Stimulated activated CD8-positive, alpha-beta memory T cell treated with anti-CD3 and anti-CD28 coated beads, Interleukin-7, amount 100 ng/mL, for 4 hours (primary cell): ENCODE data around the gene FNDC3B.

Experiments used
- DNase-seq, 2 donors: peaks; one replicate each; pipeline ENCODE4 v3.0.0-alpha.2; 2020; ENCODE audit warnings: low read depth in 2 of 2

FNDC3B gene

DNA sequence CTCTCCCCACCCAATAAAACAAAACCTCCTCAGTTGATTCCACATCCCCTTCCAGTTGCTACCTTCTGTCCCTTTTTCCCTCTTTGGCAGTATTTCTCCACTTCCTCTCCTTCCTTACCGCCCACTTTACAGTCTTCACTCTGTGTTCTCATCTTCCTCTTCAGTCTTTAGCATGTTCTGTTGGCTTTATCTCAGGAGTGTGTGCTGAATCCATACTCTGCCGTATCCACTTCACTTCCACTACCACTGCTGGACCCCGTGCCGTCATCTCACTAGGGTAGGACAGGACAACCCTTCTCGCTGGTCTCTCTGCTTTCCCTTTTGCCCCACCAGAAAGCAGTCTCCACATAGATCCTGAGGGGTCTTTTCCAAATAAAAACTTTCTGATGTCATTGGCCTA is 74.3 kb downstream of the FNDC3B start:
- no peak for DNase-seq

DNA sequence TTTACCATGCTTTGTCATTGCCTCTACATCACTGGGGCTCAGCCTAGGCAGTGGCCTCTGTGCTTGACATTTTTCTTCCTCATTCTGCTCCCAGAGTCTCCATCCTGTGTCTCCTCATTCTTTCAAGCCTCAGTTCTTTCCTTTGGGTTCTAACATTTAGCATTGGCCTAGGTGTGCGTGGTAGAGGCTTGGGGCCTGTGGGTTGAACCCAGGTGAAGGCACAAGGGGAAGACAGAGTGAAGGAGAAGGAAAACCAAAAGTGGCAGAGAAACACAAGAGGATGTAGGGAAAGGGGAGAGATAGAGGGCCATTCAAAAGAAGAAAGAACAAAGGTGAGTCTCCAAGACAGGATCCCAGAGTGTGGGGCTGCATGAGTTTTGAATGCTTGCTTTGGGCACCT is 75.7 kb downstream of the FNDC3B start:
- DNase-seq: no peak

DNA sequence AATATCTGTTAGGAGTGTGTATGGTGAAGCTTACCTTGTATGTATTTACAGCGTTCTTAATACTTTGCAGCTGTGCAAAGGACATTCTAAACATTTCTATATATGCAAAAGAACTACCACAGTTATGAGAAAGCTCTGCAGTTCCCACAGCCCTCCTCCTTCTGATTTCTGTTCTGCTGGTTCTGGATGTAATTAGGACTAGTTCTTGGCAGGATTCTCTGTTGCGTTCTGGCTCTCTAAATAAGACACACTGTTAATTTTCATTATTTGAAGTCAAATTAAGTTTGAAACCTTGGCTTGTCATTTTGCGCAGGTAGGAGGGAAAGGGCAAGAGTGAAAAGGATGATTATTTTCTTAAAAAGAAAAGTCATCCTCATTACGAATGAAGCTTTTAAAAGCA is 76.4 kb downstream of the FNDC3B start:
- no peak for DNase-seq

DNA sequence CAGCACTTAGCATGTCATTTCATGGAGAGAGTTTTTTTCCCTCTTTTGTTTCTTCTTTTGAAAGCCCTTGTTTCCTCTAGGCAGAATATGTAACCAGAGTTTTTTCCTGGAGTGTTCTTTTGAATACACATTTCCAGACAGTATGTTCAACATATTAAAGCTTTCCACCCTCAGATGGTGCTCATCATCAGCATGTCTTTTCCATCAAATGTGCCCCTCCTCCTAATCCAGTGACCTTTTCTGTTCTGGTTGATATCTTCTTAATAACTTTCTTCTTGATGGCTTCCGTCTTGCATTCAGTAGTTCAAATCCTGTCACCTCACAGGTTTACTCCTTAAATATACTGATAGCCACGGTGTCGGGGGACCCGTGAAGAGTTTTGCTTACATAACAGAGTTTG is 78.6 kb downstream of the FNDC3B start:
- no peak for DNase-seq

DNA sequence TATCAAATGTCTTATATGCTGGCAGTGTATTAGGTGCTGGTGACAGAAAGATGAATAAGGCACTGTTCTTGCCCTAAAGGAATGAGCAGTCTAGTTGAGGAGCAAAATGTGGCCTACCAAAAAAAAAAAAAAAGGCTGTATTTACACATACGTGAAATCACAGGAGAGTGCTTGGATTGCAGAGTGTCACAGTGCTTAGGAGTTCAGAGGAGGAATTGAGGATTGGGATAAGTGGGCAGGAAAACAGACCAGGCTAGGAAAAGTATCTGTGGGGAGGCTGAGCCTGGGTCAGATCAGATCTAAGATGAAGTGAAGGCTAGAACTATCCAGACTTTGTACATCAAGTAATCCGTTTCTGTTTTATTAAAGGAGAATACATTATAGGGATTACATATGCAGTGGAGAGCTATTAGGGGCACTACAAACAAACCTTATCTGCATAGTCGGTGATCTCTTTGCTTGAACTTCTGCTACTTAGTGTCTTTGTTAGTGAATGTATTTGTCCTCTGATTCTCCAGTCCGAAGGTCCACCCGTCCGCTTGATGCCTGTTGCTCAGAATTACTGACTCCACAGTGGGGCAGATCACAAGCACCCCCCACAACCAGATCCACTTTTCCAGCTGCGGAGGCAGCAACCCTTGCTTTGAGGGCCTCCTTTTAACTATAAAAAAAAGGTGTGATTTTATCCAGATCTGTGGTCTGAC is 80.0 kb downstream of the FNDC3B start:
- no peak for DNase-seq

DNA sequence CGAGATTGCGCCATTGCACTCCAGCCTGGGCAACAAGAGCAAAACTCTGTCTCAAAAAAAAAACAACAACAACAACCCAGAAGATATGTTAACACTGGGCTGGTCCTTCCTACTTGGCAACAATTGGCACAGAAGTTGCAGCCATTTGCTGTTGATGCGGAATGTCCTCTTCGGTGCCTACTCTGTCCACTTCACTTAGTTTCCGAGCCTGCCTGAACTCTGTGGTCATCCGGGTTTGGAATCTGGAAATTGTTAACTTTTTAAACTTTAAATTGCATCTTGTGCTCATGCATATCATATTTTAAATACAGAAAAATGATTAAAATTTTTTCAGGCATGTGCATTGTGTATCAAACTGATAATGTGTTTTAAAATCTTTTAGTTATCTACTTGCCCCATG is 81.5 kb downstream of the FNDC3B start:
- no peak for DNase-seq

DNA sequence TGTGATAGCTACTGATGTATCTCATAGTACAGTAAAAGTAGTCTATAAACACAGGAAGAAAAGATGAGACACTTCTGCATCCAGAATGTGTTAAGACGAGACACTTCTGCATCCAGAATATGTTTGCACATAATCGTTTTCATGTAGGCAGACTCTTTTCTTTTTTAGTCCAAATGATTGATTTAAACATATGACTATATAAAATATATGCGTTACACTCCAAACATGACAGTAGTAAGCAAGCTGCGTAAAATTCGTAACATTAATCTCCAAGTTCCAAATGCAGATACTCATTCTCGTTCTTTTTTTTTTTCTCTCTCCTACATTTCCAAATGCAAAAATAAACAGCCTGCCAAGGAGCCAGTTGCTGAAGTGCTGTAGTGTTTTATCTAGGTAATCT is 82.6 kb downstream of the FNDC3B start:
- no peak for DNase-seq

DNA sequence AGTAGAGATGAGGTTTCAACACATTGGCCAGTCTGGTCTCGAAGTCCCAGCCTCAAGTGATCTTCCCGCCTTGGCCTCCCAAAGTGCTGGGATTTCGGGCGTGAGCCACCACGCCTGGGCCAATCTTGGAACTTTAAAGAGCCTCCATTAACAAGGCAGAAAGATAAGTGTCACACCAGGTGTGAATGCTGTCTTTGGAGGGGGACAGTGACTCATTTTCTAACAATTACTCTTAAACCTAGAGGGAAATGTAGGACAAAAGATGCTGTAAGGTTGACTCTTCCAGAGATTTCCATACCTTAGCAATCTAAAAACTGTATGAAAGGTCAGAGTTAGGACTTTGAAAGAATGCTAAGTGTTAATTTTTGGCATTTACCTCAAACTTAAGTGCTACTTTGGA is 84.9 kb downstream of the FNDC3B start:
- DNase-seq: no peak

DNA sequence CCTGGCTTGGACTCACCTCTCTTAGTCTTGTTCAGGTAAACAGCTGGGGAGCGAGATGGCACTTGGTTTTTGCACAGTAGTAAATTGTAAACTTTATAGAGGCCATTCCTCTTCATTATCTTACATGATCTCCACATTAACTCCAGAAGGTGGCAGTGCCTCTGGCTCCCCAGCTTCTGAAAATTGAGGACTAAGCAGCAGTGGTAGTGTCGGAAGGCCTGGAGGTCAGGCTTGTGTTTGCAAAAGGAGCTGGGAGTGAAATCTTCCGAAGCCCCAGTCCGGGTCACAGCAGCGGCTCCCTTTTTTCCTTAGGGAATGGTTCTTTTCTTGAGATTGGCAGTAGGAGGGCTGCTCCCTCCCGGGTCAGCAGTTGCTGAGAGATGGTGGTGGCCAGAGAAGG is 85.7 kb downstream of the FNDC3B start:
- no peak for DNase-seq

DNA sequence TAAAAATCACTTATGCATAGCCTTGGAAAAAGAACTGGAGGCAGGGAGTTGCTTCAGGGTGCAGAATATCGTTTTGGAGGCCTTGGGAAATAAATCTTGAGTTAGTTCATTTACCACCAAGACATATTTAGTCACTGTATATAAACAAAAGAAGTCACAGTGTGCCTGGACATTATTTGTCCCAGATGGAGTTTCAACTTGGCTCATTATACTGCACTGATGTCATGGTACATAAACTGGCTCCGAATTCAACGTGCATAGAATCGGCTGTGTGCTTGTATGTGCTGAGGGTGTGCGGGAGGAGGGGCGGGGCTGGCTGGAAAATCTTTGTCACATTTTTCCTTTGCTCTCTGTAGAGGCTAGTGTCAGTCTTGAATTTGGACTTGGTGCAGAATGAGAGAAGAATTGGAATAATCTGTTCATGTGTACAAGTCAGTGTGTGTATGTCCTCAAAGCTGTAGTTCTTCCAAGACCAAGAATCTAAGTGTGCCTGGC is 86.6 kb downstream of the FNDC3B start:
- DNase-seq: no peak

DNA sequence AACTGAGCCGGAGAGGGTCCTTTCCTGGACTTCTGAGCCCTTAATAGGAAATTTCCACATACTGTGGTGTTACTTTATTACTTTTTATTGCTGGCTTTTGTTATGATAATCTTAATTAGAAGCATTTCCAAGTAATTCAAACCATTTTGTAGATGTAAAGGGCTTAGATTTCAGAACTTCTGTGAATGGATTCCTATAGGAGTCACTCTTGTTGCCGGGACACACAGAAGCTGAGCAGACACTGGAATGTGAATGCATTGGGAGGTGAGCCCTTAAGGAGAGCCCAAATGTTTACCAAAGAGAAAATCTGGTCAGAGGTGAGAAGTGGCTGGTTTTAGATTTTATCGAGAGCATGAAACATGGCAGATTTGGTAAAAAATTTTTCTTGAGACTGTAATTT is 87.4 kb downstream of the FNDC3B start:
- DNase-seq: no peak

DNA sequence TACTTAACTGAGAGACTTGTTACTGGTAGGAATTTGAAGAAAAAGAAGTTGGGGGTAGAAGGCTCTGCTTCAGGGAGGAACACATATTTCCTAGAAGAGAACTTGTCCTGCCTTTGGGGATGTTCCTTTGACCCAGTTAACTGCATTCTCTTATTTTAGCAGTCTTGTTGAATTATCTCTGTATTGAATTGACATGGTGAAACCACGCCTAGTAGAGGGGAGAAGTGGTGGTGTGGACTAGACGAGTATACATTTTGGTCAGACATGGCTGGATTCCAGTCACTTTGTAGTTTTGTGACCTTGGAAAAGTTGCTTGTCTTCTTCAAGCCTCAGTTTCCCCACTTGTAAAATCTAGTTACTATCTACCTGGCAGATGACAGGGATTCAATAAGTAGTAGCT is 87.8 kb downstream of the FNDC3B start:
- no peak for DNase-seq

DNA sequence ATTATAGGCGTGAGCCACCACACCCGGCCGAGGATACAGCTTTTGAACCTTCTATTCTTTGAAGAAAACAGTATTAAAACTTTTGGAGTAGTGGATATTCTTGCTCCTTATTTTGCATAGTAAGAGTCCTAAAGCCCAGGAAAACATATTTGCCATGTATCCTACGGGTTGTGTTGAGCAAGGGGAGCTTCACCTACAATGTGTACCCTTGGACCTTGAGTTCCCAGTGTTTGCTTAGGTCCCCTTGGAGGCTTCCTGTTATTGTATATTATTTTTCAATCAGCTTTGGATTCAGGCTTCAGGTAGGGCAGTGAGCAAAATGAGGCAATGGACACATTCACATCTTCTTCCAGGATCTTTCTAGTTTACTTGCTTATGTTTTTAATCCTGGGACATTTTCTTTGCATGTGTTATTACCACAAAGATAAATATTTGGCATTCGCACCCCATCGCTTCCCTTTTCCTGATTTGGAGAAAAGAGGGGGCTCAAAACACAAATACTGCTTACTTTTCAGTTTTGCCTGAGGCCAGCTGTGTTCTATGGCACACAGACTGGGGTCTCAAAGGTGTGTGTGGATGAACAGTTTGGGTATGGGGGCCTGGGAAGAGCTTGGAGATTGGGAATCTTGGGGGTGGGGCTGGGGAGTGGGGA is 88.7 kb downstream of the FNDC3B start:
- DNase-seq: no peak

DNA sequence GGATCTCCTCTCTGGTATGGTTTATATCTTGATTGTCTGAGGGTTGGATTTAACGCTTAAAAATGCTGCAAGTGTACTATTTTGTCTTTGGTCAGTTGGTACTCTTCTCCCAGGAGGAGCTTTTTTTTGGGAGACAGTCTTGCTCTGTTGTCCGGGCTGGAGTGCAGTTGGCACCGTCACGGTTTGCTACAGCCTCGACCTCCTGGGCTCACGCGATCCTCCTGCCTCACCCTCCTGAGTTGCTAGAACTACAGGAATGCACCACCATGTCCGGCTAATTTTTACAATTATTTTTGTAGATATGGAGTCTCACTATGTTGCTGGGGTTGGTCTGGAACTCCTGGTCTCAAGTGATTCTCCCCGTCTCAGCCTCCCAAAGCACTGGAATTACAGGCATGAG is 89.5 kb downstream of the FNDC3B start:
- DNase-seq: no peak

DNA sequence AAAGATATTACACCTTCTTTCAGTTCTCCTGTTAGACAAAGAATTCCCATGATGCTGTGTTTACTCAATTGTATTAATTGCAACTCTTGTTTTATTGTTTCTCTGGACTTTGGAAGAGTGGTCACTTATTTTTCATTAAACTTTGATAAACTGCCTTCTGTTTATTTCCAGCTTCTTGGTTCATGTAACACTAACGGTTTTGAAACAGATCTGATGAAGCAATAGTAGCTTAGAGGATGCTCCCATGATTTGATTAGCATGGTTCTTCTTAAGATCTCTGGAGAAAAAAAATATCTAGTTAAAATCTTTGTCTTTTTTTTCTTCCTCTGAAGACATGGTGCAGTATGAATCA is 90.1 kb downstream of the FNDC3B start:
- no peak for DNase-seq

DNA sequence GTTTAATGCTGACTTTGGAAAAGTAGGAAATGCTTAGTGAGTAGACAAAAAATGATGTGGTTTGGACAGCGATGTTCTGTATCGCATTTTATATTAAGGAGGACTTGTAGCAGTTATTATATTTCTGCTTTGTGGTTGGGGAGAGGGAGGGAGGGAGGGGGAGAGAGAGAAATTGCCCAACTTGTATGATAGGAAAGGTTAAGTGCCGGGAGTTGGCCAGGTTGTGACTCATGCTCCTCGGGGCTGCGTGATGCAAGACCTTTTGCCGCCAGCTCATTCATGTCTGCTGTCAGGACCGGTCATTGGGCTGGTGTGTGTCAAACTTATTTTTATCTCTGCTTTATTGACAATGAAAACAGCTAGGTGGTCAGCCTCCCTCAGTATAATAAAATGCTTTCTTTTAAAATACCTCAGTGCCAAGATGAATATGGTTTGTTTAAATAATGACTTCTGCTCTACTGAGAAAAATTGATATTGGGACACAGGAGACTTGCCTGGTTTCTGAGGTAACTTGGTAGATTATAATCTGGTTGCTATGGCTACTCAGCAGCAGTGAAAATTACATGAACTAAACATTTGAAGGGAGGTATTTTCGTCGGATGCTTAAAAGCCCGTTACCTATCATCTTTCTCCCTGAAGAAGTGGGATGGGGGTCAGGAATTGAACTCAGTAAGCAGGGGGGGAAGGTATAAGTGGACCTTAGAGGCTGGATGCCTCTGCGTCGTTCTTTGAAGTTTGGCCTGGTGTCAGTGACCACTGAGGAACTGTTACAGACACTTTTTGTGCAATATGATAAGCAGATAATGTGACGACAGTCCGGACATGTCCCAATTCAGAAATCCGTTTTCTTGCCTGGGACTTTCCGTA is 90.7 kb downstream of the FNDC3B start:
- peak; percentile 56 to 61 for DNase-seq

DNA sequence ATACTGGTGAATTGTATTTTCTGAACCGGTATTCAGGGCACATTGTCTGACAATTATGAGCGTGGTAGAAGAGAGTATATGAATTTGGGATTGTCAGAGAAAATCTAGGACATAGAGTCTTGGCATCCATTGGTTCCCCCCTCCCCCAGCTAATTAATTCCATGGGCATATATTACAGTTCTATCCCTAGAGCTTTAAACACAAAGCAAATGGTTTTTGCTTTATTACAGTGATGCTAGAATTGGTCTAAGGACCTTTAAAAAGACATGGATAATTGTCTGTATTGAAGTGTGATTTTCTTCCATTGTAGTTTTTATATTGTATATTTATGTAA is 91.3 kb downstream of the FNDC3B start:
- no peak for DNase-seq

DNA sequence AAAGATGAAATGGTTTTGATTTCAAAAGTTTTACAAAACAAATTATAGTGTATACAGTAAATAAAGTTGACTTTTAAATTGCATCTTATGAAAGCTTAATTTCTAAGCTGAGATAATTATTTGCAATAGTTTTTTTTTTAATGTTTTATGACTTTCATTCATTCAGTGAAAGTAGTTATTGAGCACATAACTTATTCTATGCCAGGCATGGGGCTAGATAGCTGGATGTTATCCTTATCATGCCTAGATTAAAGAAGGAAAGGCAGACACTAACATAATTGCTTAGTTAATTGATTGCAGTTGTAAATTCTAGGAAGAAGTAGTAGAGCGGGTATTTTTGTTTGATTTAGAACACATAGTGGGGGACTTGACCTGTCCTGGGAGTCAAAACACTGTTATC is 92.4 kb downstream of the FNDC3B start:
- DNase-seq: no peak

DNA sequence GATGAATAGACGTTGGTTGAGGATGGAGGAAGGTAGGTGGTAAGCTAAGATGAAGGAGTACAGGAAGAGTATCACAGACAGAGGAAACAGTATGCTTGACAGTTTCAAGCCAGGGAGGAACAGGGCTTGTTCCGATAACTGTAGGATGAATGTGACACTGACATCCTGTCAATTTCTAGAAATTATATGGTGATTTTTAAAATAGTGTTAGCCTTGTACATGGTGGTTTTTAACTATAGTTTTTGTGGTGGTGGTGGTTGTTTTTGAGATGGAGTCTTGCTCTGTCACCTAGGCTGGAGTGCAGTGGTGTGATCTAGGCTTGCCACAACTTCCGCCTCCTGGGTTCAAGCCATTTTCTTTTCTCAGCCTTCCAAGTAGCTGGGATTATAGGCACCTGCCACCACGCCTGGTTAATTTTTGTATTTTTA is 92.8 kb downstream of the FNDC3B start:
- no peak for DNase-seq

DNA sequence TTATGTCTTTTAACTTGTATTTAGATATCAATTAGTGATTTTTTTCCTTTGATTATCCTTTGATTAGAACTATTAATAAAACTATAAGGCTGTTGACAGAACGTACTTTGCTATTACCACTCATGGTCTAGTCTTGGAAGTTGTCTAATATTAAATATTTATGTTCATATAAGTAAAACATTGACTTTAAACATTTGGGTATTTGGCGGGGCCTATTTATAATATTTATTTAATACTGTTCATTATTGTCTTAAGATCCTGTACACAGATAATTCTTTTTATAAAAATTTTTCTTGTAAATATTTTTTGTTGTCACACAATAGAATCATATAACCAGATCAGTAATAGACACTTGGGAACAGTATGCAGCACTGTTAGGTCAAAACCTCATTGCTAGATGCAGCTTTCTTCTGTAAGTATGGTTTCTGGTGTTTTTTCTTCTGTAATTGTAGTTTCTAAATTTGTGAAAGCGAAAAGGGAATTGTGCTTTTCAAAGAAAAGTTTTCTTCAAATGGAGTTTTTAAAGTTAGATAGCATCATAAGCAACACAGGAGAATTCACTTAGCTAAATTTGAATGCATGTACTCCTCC is 93.4 kb downstream of the FNDC3B start:
- no peak for DNase-seq

DNA sequence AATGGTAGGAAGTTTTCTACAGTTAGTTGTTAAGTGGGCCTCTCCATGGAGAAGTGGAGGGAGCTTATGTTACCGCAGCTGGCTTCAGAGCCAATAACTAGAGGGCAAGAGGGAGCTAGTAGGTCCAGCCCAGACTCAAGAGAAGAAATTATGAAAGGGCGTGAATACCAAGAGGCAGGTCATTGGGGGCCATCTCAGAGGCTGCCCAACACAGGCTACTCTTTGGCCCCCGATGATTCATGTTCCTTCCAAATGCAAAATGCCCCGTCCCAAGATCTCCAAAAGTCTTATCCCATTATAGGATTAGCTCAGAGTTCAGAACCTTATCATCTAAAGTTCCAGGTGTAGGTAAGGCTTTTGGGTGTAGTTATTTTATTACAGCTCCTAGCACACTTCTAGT is 94.5 kb downstream of the FNDC3B start:
- DNase-seq: no peak

DNA sequence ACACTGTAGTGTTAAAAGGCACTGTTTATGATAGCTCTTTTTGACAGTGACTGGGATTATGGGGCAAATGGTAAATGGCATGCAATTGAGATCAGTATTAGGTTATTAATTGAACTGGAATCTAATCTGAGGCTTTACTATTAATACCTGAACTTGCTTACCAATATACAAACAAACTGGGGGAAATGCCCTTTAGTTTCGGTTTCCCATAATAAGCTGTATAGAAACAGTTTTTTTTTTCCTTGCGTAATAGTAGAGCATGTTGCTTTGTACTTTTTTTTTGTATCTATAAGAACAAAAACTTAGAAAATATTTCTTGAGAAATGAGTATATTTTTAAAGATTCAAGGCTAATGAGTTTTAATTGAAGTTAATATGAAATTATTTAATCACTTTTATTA is 95.0 kb downstream of the FNDC3B start:
- DNase-seq: no peak

DNA sequence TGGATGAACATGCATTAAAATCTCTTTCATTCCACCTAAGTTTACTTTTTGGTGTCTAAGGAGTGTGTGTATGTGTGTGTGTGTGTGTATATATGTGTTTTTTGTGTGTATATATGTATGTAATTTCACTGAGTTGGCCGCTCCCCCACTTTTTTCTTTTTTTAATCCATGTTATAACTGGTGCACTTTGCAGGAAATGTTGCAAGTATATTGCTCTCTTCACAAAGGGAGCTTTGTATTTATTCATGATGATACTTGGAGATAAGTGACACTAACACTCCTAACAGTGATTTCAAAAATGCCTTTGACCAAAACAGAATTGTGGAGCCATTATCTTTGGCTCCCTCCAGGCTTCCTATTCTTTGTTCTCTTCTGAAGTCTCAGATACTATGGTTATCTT is 95.8 kb downstream of the FNDC3B start:
- no peak for DNase-seq
